ENCODE data around the gene GPSM3.

- TF ChIP-seq, protein P1, sequence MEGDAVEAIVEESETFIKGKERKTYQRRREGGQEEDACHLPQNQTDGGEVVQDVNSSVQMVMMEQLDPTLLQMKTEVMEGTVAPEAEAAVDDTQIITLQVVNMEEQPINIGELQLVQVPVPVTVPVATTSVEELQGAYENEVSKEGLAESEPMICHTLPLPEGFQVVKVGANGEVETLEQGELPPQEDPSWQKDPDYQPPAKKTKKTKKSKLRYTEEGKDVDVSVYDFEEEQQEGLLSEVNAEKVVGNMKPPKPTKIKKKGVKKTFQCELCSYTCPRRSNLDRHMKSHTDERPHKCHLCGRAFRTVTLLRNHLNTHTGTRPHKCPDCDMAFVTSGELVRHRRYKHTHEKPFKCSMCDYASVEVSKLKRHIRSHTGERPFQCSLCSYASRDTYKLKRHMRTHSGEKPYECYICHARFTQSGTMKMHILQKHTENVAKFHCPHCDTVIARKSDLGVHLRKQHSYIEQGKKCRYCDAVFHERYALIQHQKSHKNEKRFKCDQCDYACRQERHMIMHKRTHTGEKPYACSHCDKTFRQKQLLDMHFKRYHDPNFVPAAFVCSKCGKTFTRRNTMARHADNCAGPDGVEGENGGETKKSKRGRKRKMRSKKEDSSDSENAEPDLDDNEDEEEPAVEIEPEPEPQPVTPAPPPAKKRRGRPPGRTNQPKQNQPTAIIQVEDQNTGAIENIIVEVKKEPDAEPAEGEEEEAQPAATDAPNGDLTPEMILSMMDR (IDR thresholded peaks at IDR 0.05; ENCODE audit: insufficient read depth, low read length): no peak
- no peak for TF ChIP-seq GABPA (IDR thresholded peaks at IDR 0.05; ENCODE audit: low read depth)
- no peak for TF ChIP-seq REST (IDR thresholded peaks at IDR 0.05; ENCODE audit: insufficient replicate concordance, low read depth)
- no peak for TF ChIP-seq POLR2AphosphoS5 (IDR thresholded peaks at IDR 0.05; ENCODE audit: low read depth)
- no peak for TF ChIP-seq SPI1 (IDR thresholded peaks at IDR 0.05; ENCODE audit: borderline replicate concordance, low read depth)
Observed at GRCh38 chr6:32148289-32149091, 44.0 kb downstream of the GPSM3 start.

Measured in HL-60 (cell line).